HK-2 (cell line): Measurements from ENCODE around the gene ATR.
A peak's percentile ranks its signal among the peaks of the same experiment; 100 is the strongest.
"Not testable (repeated sequence)": the region's sequence is repeated elsewhere in the genome, so short reads cannot be mapped to it uniquely, and the experiment has no call there.

Source experiments
- DNase-seq: peaks from one replicate; pipeline ENCODE4 v3.0.0-alpha.2; 2018; ENCODE audit not compliant: unreplicated experiment

The ATR gene

GRCh38 chr3:142578329-142579223 is at the start of gene ATR:
TSS of gene ATR (minus strand) at chr3:142578733. CDS start at chr3:142578704, 29 bp downstream.
- DNase-seq = peak; percentile 98

DNA sequence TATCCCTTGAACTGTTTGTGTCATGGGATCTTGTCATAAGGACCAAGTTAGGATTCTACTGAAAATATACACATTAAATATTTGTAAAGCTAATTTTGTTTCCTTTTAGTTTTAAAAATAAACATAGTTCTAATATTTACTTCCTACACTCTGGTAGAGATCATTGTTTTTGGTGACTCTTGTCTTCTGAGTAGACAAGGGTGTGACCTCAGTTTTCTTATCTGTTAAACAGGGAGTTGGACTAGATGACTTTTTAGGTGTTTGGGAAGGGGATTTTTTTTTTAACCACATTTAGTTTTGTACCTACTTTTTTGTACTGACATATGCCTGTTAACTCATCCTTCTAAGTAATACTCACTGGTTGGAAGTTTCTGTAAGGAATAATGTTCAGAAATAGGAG is 48.4 kb upstream of the ATR start:
- no peak for DNase-seq

DNA sequence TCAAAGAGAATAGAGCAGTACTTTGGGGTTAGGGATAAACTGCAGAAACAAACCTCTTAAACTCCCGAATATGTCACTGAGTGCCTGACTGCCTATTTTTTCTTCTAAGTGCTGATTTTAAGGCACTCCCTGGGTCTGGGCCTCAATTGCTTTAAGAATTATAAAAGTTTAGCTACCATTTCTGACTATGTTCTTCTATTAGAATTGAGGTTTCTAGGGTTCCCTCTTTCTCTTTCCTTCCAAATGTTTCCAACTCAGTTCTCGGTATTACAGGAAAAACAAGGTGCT is 46.6 kb upstream of the ATR start:
- DNase-seq = no peak

DNA sequence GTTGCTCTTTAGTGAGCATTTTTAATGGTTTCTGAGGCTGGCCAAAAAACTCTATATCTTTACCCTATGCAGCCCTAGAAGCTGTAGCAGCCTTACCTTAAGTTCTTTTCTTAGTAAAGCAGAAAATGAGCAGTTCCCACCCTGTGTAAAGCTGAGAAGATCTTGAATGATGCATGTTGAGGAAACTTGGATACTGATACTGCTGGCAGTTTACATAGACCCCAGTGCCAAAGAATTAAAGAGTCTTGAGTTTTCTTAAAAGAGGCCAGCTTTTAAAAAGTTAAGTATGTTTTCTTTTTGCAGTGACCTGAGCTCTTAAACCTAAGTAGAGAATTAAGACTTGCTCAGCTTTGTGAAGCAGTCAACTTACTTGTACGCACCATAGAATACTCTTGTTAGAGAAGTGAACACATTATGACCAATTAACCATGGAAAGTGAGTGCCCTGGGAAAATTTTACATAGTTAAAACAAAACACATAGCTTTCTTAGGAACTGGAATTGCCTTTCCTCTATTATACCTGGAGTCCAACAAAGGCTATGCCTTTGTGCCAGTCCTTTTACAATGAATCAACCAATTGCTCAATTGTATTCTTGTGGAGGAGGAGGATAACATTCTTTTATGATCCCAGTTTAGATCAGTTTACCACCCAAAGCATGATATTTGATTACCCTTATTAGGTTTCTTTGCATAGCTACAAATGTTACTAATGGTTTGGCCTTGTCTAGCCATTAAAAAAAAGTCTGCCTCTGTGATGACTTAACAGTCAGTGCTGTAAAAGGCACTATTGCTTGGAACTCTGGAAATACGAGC is 46.0 kb upstream of the ATR start:
- no peak for DNase-seq

GRCh38 chr3:142623194-142623593 is 44.7 kb upstream of the ATR start:
- no peak for DNase-seq

DNA sequence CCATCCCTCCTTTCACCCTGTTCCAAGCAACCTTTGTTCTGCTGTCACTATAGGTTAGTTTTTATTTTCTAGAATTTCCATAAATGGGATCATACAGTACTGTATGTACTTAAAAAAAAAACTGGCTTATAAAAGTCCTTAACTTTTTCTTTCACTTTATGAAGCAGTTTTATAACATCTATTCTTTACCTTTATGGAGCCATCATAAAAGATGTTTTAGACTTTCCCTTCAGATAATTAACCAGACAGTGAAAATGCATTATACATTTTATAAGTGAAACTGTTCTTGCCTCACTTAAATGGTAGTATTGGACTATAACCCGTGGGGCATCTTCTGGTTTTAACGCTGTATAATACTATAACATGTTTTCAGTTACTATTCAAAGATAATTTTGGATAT is 43.9 kb upstream of the ATR start:
- DNase-seq = no peak

GRCh38 chr3:142618917-142619461 is 40.5 kb upstream of the ATR start:
- DNase-seq = no peak

GRCh38 chr3:142615171-142615570 is 36.6 kb upstream of the ATR start:
- DNase-seq = no peak

DNA sequence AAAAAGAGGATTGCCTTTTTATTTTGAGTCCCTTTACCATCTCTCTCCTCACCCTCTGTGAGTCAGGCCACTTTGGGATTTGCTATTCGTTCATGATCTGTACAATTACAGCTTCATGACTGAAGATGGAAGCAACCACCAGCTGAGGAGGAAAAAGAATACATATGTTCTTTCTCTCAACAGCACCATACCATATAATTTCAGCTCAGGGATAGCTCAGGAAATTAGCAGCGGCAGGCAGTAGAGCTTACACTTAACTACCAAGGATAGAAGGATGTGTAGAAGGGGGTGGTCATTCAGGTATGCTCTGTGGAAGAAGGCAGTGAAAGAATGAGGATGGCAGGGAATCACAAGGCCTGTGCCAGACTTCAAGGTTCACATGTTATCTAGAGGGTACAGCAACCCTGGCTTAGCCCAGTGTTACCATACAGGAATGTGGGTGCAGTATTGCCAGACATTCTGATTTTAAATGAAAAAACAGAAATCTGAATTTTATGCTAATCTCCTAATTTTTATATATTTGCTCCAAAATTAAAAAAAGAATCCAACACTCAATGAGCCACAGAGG is 35.6 kb upstream of the ATR start:
- DNase-seq = no peak

GRCh38 chr3:142613491-142613890 is 35.0 kb upstream of the ATR start:
- DNase-seq = no peak

- no peak for DNase-seq
Measured at GRCh38 chr3:142611206-142611605, 32.7 kb upstream of the ATR start.

- no peak for DNase-seq
Measured at GRCh38 chr3:142609136-142609535, 30.6 kb upstream of the ATR start.

DNA sequence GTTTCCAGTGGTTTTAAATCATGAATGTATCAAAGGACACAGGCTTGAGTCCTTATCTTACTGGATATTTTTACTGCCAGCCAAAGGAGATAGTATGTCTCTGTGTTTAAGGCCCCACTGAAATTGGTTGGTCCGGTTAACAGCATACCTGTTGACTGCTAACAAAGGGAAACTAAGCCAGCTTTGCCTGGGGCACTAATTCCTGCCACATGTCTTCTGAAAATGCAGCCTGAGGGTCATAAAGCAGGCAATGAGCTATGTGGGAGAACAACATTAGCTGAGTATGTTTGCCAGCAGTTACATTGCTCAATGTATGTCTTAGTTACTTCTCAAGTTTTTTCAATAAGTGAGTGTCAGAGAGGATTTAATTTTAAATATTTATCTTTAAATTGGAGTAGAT is 30.1 kb upstream of the ATR start:
- no peak for DNase-seq

DNA sequence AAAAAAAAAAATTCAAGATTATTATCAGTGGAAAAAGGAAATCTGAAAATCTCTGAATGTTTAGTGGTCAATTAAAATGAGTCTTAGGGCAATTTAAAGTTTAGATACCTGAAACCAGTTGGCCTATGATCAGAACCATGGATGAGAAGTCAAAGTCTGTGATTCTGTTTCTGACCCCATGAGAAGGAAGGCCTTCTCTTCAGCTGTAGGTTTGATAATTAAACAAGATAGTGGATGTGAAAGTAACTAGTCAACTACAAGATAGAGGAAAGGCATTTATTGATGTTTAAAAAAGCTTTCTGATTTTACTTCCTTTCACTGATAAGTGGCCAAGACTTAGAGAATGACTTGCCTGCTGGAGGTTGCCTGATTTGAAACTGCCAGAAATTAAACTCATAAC is 26.4 kb upstream of the ATR start:
- DNase-seq = no peak

DNA sequence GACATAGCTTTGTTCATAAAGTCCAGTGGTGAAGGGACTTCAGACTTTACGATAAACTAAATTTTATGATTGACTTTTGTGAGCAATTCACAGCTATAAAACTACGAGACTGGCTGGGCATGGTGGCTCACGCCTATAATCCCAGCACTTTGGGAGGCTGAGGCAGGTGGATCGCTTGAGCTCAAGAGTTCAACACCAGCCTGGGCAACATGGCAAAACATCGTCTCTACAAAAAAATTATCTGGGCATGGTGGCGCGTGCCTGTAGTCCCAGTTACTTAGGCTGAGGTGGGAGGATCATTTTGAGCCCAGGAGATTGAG is 24.8 kb upstream of the ATR start:
- DNase-seq = not testable (repeated sequence)

DNA sequence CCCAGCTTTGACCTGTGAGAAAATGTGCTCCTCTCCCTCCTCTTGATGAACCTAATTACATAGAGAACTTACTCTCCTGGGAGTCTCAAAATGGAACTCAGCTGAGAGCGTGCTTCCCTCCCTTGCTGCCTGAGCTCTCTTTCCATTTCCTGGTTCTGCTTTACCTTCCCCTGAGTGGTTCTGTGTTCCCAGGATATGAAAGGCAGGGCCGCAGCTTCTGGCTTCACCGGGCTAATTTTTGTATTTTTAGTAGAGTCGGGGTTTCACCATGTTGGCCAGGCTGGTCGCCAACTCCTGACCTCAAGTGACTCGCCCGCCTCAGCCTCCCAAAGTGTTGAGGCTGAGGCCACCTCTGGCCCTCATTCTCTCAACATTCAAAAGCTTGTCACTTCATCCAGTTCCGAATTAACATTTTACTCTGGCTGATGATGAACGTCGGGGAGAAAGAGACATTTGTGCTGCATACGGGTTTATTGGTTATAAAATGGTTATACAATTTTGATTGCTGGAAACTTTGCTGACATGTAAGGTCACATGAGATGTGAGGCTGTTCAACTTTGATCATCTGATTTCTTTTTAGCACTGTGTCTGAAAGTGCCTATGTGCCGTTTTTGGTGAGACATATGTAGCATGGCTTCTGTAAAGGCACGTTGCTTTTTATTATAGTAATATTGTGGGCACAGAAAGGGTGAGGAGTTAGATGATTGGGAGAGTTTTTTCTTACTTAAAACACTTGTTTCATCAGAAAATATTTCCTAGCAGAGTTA is 24.3 kb upstream of the ATR start:
- no peak for DNase-seq

DNA sequence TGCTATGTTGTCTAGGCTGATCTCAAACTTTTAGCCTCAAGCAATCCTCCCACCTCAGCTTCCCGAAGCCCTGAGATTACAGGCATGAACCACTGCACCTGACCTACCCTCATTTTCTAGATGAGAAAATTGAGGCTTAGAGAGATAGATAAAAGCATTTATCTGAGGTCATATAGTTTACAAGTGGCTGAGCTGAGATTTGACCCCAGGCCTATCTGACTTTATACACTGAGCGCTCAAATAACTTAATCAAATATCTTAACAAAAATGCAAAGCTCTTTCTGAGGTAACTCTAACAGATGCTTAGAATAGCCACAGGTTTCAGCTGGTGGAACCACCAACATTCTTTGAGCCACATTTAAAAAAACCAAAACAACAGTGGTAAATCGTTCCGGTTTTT is 23.2 kb upstream of the ATR start:
- no peak for DNase-seq

DNA sequence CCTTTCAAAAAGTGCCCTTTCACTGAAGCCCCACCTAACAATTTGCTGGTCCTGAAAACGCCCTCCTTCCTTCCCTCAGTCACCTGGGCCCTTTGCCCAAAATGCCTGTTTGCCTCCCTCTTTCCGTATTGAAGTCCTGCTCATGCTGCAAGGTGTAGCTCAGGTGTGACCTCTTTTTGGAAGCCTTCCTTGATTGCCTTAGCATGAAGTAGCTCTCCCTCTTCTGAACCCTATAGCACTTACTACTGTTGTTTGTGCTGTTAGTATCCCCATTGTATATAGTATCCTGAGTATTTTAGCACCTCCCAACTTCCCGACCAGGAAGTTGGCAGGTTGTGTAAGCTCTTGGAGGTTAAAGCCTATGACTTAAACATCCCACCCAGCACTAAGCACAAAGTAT is 19.4 kb upstream of the ATR start:
- no peak for DNase-seq

- no peak for DNase-seq
Measured at GRCh38 chr3:142596726-142597088, 18.2 kb upstream of the ATR start.

DNA sequence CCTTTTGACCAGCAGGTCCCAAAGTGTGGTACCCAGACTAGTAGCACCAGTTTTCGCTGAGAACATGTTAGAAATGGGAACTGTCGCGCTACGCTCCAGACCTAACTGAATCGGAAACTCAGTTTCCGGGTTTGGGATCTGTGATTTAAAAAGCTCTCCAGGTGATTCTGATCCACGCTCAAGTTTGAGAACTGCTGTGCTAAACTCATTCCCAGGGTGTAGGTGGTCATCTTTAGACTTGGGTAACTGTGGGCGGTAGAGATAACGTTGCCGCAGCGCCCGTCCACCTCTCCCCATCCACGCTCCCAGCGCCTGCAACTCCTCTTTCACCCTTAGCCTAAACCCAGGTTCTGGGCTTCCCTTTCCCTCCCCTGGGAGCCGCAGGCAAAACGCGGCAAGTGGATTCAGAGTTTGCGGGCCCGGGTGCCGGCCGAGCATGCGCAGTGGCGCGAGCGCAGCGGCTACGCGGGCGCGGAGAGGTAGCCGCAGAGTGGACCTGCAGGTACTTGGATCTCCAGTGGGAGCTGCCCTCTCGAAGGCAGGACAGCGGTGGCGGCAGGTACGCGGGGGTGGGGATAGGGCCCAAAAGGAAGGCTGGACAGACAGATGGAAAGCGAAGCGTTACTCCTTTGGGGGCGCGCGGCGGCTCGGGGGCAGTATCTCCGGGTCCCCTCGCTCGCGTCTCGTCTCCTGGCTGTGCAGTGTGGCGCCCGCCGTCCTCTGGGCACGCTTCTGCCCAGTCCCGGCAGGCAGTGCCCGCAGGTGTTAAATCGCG is 17.6 kb upstream of the ATR start, which contains the start of gene PLS1:
Gene PLS1, plus strand, starts transcription at position 443 of the 775 bp plus-strand sequence. CDS start 67,845 bp downstream, outside the sequence.
- peak; percentile 97 for DNase-seq

- peak; percentile 57 for DNase-seq
Measured at GRCh38 chr3:142595581-142595950, 17.0 kb upstream of the ATR start.
